Measurements from ENCODE around the gene CARD6.

GRCh38 chr5:40838086-40838485, 3.1 kb upstream of the CARD6 start:
- TF ChIP-seq RXRA (IDR thresholded peaks at IDR 0.05) = no peak
- TF ChIP-seq CTCF (IDR thresholded peaks at IDR 0.05; ENCODE audit: low read depth, low read length, missing input control) = no peak
- TF ChIP-seq TAF1 (conservative IDR thresholded peaks at IDR 0.05) = no peak
